ENCODE results near the gene ROM1.
"Not testable (repeated sequence)": the region's sequence is repeated elsewhere in the genome, so short reads cannot be mapped to it uniquely, and the experiment has no call there.

Gene ROM1

GRCh38 chr11:62645946-62646824, 33.1 kb downstream of the ROM1 start, which contains the start of gene GANAB:
TSS of gene GANAB (minus strand) at chr11:62646613. CDS start at chr11:62646599, 14 bp downstream.
- TF ChIP-seq, protein P1, sequence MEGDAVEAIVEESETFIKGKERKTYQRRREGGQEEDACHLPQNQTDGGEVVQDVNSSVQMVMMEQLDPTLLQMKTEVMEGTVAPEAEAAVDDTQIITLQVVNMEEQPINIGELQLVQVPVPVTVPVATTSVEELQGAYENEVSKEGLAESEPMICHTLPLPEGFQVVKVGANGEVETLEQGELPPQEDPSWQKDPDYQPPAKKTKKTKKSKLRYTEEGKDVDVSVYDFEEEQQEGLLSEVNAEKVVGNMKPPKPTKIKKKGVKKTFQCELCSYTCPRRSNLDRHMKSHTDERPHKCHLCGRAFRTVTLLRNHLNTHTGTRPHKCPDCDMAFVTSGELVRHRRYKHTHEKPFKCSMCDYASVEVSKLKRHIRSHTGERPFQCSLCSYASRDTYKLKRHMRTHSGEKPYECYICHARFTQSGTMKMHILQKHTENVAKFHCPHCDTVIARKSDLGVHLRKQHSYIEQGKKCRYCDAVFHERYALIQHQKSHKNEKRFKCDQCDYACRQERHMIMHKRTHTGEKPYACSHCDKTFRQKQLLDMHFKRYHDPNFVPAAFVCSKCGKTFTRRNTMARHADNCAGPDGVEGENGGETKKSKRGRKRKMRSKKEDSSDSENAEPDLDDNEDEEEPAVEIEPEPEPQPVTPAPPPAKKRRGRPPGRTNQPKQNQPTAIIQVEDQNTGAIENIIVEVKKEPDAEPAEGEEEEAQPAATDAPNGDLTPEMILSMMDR (IDR thresholded peaks at IDR 0.05; ENCODE audit: insufficient read depth, missing control alignments), result no peak
- FAIRE-seq (no peak), DNase-seq (ENCODE audit: insufficient read length, low spot score) (peak; percentile 99)

DNA sequence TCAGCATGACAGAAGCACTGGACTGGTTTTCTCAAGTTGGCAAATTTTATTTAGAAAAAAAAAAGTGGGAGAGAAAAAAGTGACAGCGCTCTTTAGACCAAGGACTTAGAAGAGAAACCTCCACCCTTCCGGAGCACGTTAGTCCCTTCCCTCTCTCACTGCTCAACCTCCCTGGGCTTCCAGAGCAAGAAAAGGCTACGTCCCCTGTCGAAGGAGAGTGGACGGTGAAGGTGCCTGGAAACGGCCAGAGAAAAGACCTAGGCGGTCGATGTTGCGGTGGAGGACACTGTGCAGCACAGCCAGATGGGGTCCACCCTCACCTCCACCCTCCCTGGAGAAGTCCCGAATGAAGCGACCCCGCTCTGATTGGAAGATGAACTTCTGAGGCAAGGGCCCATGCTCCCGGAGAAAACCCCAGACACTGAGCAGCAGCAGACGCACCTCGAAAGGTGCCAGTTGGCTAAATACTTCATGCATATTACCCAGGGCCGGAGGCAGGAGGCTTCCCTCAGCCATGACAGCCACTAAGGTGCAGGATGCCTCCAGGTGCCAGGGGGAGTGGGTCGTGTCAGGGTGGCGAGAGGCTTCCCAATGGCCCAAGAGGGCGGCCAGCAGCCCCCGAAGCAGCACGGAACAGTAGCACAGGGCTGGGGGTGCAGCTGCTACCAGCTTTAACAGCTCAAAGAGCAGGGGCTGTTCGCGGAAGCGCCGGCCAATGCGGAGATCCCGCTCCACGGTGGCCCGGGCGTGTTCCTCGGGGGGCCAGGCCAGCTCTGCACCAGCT, 34.0 kb downstream of the ROM1 start:
- DNase-seq (ENCODE audit: insufficient read length, low spot score), result no peak
- FAIRE-seq, result no peak
- TF ChIP-seq, protein P1 (IDR thresholded peaks at IDR 0.05; ENCODE audit: insufficient read depth, missing control alignments), result no peak

- FAIRE-seq (no peak), DNase-seq (ENCODE audit: insufficient read length, low spot score) (no peak)
- TF ChIP-seq, protein P1 (IDR thresholded peaks at IDR 0.05; ENCODE audit: insufficient read depth, missing control alignments), result no peak
Measured at GRCh38 chr11:62647609-62648005, 34.5 kb downstream of the ROM1 start.

GRCh38 chr11:62648185-62648966, 35.3 kb downstream of the ROM1 start:
- no peak for DNase-seq (ENCODE audit: insufficient read length, low spot score)
- TF ChIP-seq, protein P1 (IDR thresholded peaks at IDR 0.05; ENCODE audit: insufficient read depth, missing control alignments), result no peak
- FAIRE-seq, result no peak

DNA sequence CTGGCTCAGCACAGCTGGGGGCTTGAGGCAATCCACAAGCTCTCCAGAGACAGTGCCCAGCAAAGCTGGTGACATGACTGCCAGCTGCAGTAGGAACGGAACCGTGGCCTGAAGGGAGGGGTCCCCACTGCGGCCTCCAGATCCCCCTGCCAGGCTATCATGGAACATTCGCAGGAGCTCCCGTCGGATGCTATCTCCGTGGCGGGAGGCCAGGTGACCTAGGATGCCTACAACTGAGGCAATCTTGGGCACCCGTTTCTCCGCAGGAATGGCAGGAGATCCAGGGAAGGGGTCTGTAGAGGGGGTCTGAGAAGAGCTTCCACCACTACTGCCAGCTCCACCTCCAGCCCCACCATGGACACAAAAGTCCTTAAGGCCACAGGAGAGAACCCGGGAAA, 35.9 kb downstream of the ROM1 start:
- no peak for FAIRE-seq
- no peak for DNase-seq (ENCODE audit: insufficient read length, low spot score)
- TF ChIP-seq, protein P1 (IDR thresholded peaks at IDR 0.05; ENCODE audit: insufficient read depth, missing control alignments), result no peak

- DNase-seq (ENCODE audit: insufficient read length, low spot score) (no peak), FAIRE-seq (no peak)
- TF ChIP-seq, protein P1 (IDR thresholded peaks at IDR 0.05; ENCODE audit: insufficient read depth, missing control alignments), result no peak
Measured at GRCh38 chr11:62649486-62649885, 36.4 kb downstream of the ROM1 start.

DNA sequence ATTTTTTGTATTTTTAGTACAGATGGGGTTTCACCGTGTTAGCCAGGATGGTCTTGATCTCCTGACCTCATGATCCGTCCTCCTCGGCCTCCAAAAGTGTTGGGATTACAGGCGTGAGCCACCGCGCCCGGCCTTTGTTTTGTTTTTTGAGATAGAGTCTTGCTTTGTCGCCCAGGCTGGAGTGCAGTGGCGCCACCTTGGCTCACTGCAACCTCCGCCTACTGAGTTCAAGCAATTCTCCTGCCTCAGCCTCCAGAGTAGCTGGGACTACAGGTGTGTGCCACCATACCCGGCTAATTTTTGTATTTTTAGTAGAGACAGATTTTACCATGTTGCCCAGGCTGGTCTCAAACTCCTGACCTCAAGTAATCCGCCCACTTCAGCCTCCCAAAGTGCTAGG, 37.2 kb downstream of the ROM1 start:
- not testable (repeated sequence) for FAIRE-seq; DNase-seq (ENCODE audit: insufficient read length, low spot score)

Data from D721Med (cell line).